Mesendoderm (in vitro differentiated cells): ENCODE measurements around the gene CNTN5.

Experiments
- DNase-seq: peaks from one replicate; pipeline ENCODE4 v3.0.0; 2013
- H2AK5ac ChIP-seq: 2 replicates; pipeline ENCODE4 v1.6.1; 2013; ENCODE audit warnings: low read length, inconsistent platforms
- H2BK120ac ChIP-seq: 2 replicates; pipeline ENCODE4 v1.6.1; 2013; ENCODE audit warnings: low read depth, mild to moderate bottlenecking, low read length, moderate library complexity, mixed read lengths
- H2BK15ac ChIP-seq: replicated peaks from 2 replicates; pipeline ENCODE4 v1.6.1; 2013; ENCODE audit warnings: low read depth, mild to moderate bottlenecking, moderate library complexity
- H2BK5ac ChIP-seq: 2 replicates; pipeline ENCODE4 v1.6.1; 2013; ENCODE audit warnings: low read length, inconsistent platforms
- H3K18ac ChIP-seq: 2 replicates; pipeline ENCODE4 v1.6.1; 2013; ENCODE audit warnings: mild to moderate bottlenecking, low read length, mixed read lengths
- H3K23ac ChIP-seq: one replicate; pipeline ENCODE4 v1.6.1; 2013; ENCODE audit warnings: low read length
- H3K27ac ChIP-seq: 2 replicates; pipeline ENCODE4 v1.5.1; 2013; ENCODE audit warnings: low read depth, mild to moderate bottlenecking, inconsistent platforms, low read length, moderate library complexity
- H3K27me3 ChIP-seq: 2 replicates; pipeline ENCODE4 v1.6.1; 2013; ENCODE audit warnings: low read length, control low read depth, mild to moderate bottlenecking, inconsistent platforms; ENCODE audit not compliant: insufficient read depth, poor library complexity
- H3K36me3 ChIP-seq: 2 replicates; pipeline ENCODE4 v1.6.1; 2013; ENCODE audit warnings: low read length, inconsistent platforms; ENCODE audit not compliant: control insufficient read depth, insufficient read depth
- H3K4ac ChIP-seq: one replicate; pipeline ENCODE4 v1.6.1; 2013; ENCODE audit warnings: low read depth, mild to moderate bottlenecking, low read length, moderate library complexity
- H3K4me1 ChIP-seq: 2 replicates; pipeline ENCODE4 v1.6.1; 2013; ENCODE audit warnings: low read depth, low read length, inconsistent platforms; ENCODE audit not compliant: control insufficient read depth
- H3K4me2 ChIP-seq: 2 replicates; pipeline ENCODE4 v1.6.1; 2013; ENCODE audit warnings: low read length
- H3K4me3 ChIP-seq: 2 replicates; pipeline ENCODE4 v1.5.1; 2013; ENCODE audit warnings: mild to moderate bottlenecking, low read length
- H3K56ac ChIP-seq: one replicate; pipeline ENCODE4 v1.6.1; 2013; ENCODE audit warnings: low read length
- H3K79me1 ChIP-seq: 2 replicates; pipeline ENCODE4 v1.6.1; 2013; ENCODE audit warnings: low read length, inconsistent platforms
- H3K79me2 ChIP-seq: 2 replicates; pipeline ENCODE4 v1.6.1; 2013; ENCODE audit warnings: mild to moderate bottlenecking, low read length; ENCODE audit not compliant: control insufficient read depth, insufficient read depth
- H3K9ac ChIP-seq: 2 replicates; pipeline ENCODE4 v1.6.1; 2013; ENCODE audit warnings: low read length, inconsistent platforms
- H4K5ac ChIP-seq: one replicate; pipeline ENCODE4 v1.6.1; 2013; ENCODE audit warnings: low read length
- H4K8ac ChIP-seq: one replicate; pipeline ENCODE4 v1.6.1; 2013; ENCODE audit warnings: low read depth, mild to moderate bottlenecking, control low read depth, low read length, moderate library complexity
- WGBS: extraction: QIAGEN DNeasy Blood & Tissue Kit; methylation state at CpG from one replicate; pipeline ENCODE4 v1.1.7; 2013; ENCODE audit warnings: low lambda C conversion rate, missing lambda C conversion rate; ENCODE audit not compliant: insufficient coverage; ENCODE audit errors: extremely low coverage; 5-methylcytosine and 5-hydroxymethylcytosine counted together

Gene CNTN5

DNA sequence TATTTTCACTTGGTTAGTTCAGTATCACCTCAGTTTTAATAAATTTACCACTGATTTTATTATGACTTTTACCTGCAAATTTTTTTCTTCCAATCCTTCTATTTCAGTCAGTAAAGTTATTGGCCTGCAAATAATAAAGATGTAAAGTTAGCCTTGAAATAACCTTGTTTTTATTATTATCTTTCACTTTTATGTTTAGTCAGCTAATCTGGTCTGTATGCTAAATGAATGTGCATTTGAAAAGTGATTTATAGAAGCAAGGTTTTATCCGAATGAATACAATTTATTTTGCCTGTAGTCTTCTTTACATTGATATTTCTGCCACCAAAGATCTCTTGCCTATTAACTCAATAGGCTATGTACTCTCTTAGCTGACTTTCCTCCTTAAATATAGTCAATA is 425.7 kb downstream of the CNTN5 start:
- Histone ChIP-seq H2AK5ac (no peak overlapping the region), H3K9ac (no peak overlapping the region), H3K4me2 (no peak overlapping the region), H3K79me1 (no peaks in the 10 kb centered on the region), H2BK5ac (no peak overlapping the region), H4K5ac (no peak overlapping the region), H3K23ac (no peak overlapping the region), H3K27me3 (no peaks in the 10 kb centered on the region), H2BK120ac (no peak overlapping the region), H3K36me3 (no peaks in the 10 kb centered on the region), H3K4ac (no peak overlapping the region), H3K79me2 (no peaks in the 10 kb centered on the region), H3K27ac (no peak overlapping the region), H3K4me1 (no peaks in the 10 kb centered on the region), H3K56ac (no peak overlapping the region), H3K4me3 (no peak overlapping the region), H3K18ac (no peak overlapping the region), H2BK15ac (no peak overlapping the region), H4K8ac (no peak overlapping the region)
- no peak for DNase-seq
- WGBS: no CpG with 5 or more reads among the region's 1 CpG

GRCh38 chr11:99449345-99449744 is 428.6 kb downstream of the CNTN5 start:
- no peak overlapping the region for H4K5ac ChIP-seq
- no peak overlapping the region for H2BK5ac ChIP-seq
- no peak overlapping the region for H3K4me3 ChIP-seq
- H4K8ac ChIP-seq: no peak overlapping the region
- H3K4me2 ChIP-seq: no peak overlapping the region
- H3K18ac ChIP-seq: no peak overlapping the region
- H2BK120ac ChIP-seq: no peak overlapping the region
- no peak overlapping the region for H2AK5ac ChIP-seq
- no peaks in the 10 kb centered on the region for H3K36me3 ChIP-seq
- H3K79me2 ChIP-seq: no peaks in the 10 kb centered on the region
- no peaks in the 10 kb centered on the region for H3K27me3 ChIP-seq
- no peak for DNase-seq
- H3K4ac ChIP-seq: no peak overlapping the region
- H3K4me1 ChIP-seq: no peaks in the 10 kb centered on the region
- no peak overlapping the region for H3K9ac ChIP-seq
- H3K56ac ChIP-seq: no peak overlapping the region
- H3K79me1 ChIP-seq: no peaks in the 10 kb centered on the region
- H3K23ac ChIP-seq: no peak overlapping the region
- H3K27ac ChIP-seq: no peak overlapping the region
- H2BK15ac ChIP-seq: no peak overlapping the region

DNA sequence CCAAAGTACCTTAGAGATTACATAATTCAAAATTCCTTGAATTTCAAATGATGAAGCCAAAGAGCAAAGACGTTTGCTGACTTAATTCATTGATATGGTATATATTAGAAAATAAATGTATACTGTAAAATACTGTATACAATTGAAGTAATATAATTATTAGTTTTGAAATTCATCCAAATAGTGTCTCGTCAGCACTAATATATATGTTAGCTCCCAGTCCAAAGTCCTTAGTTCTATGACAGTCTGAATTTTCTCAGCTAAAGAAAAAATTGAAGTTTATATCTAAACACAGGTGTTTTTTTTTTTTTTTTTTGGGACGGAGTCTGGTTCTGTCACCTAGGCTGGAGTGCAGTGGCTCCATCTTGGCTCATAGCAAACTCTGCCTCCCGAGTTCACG is 431.3 kb downstream of the CNTN5 start:
- no peak overlapping the region for H3K4me3 ChIP-seq

GRCh38 chr11:99461913-99462312 is 441.2 kb downstream of the CNTN5 start:
- no CpG with 5 or more reads among the region's 1 CpG for WGBS
- Histone ChIP-seq H3K23ac (no peak overlapping the region), H3K27ac (no peak overlapping the region), H3K4me1 (no peaks in the 10 kb centered on the region), H2AK5ac (no peak overlapping the region), H2BK5ac (no peak overlapping the region), H3K4ac (no peak overlapping the region), H3K4me3 (no peak overlapping the region), H4K5ac (no peak overlapping the region), H3K18ac (no peak overlapping the region), H3K9ac (no peak overlapping the region), H3K4me2 (no peak overlapping the region), H2BK15ac (no peak overlapping the region), H3K79me2 (no peaks in the 10 kb centered on the region), H4K8ac (no peak overlapping the region), H3K79me1 (no peaks in the 10 kb centered on the region), H3K36me3 (no peaks in the 10 kb centered on the region), H3K27me3 (no peaks in the 10 kb centered on the region), H3K56ac (no peak overlapping the region), H2BK120ac (no peak overlapping the region)
- no peak for DNase-seq

More for the DNA sequence above, 431.3 kb downstream of the CNTN5 start:
- Histone ChIP-seq H3K79me1 (no peaks in the 10 kb centered on the region), H3K9ac (no peak overlapping the region), H3K36me3 (no peaks in the 10 kb centered on the region), H4K5ac (no peak overlapping the region), H3K4me2 (no peak overlapping the region), H3K4me1 (no peaks in the 10 kb centered on the region), H3K18ac (no peak overlapping the region), H2AK5ac (no peak overlapping the region), H2BK15ac (no peak overlapping the region), H3K27me3 (no peaks in the 10 kb centered on the region), H3K56ac (no peak overlapping the region), H3K4ac (no peak overlapping the region), H3K27ac (no peak overlapping the region), H2BK120ac (no peak overlapping the region), H2BK5ac (no peak overlapping the region), H3K23ac (no peak overlapping the region), H3K79me2 (no peaks in the 10 kb centered on the region), H4K8ac (no peak overlapping the region)
- whole genome bisulfite sequencing: no CpG with 5 or more reads among the region's 5 CpGs
- DNase-seq: no peak

GRCh38 chr11:99464985-99465384 is 444.2 kb downstream of the CNTN5 start:
- no peak overlapping the region for H2BK5ac ChIP-seq
- H3K27ac ChIP-seq: no peak overlapping the region
- no peak overlapping the region for H2BK15ac ChIP-seq
- no peaks in the 10 kb centered on the region for H3K79me1 ChIP-seq
- no peaks in the 10 kb centered on the region for H3K4me1 ChIP-seq
- no peak overlapping the region for H3K18ac ChIP-seq
- no peak overlapping the region for H4K8ac ChIP-seq
- H2BK120ac ChIP-seq: no peak overlapping the region
- no peak overlapping the region for H3K4me2 ChIP-seq
- no peak overlapping the region for H3K23ac ChIP-seq
- no CpG with 5 or more reads among the region's 2 CpGs for WGBS
- DNase-seq: no peak
- H3K4ac ChIP-seq: no peak overlapping the region
- no peak overlapping the region for H3K9ac ChIP-seq
- H4K5ac ChIP-seq: no peak overlapping the region
- H3K4me3 ChIP-seq: no peak overlapping the region
- no peak overlapping the region for H3K56ac ChIP-seq
- no peaks in the 10 kb centered on the region for H3K79me2 ChIP-seq
- H2AK5ac ChIP-seq: no peak overlapping the region
- H3K36me3 ChIP-seq: no peaks in the 10 kb centered on the region
- H3K27me3 ChIP-seq: no peaks in the 10 kb centered on the region

DNA sequence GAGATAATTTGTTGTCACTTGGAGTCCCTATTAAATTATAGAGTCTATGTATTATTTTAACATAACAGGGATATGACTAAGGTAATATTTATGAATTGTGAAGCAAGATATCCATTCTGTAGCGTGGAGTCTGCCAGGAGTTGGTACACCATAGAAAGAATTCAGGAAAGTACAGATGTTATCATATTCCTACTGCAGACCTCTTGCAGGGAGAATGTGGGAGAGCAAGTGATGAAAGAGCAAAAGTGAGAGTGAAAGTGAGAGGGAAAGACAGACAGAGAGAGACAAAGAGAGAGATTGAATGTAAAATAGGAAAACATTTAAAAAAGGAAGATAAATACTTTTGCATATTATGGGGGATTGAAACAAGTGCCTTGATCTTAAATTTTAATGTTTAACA is 468.8 kb downstream of the CNTN5 start:
- Histone ChIP-seq H2BK120ac (no peak overlapping the region), H2BK5ac (no peak overlapping the region), H3K27me3 (no peaks in the 10 kb centered on the region), H3K18ac (no peak overlapping the region), H4K5ac (no peak overlapping the region), H3K27ac (no peak overlapping the region), H2AK5ac (no peak overlapping the region), H3K56ac (no peak overlapping the region), H3K4ac (no peak overlapping the region), H3K4me3 (no peak overlapping the region), H2BK15ac (no peak overlapping the region), H3K23ac (no peak overlapping the region), H3K4me2 (no peak overlapping the region), H3K79me2 (no peaks in the 10 kb centered on the region), H3K4me1 (no peaks in the 10 kb centered on the region), H4K8ac (no peak overlapping the region), H3K36me3 (no peaks in the 10 kb centered on the region), H3K9ac (no peak overlapping the region), H3K79me1 (no peaks in the 10 kb centered on the region)
- no peak for DNase-seq
- no CpG with 5 or more reads among the region's 1 CpG for WGBS
